GM23338 (cell line): ENCODE results near the gene GALNT9. TPM values are rescaled to one million over a fixed set of nuclear protein-coding genes. Genes with fewer than 3 reads are reported as not detected.
A peak's percentile ranks its signal among the peaks of the same experiment; 100 is the strongest.

Experiments used
- ATAC-seq: fragments of 200-7000 bp; cut with Tn5 transposase; 3 replicates; pipeline ENCODE4 v1.9.1; 2020
- DNase-seq: peaks from one replicate; pipeline ENCODE4 v3.0.0-alpha.2; 2015; ENCODE audit warnings: low spot score
- H2AFZ ChIP-seq: fragments of 200-600 bp; sonication (generic); 2 replicates; pipeline ENCODE4 v1.8.0; 2016; ENCODE audit warnings: antibody characterized with exemption, mild to moderate bottlenecking, moderate library complexity
- H3F3A ChIP-seq: fragments of 200-600 bp; sonication (generic); replicated peaks from 2 replicates; pipeline ENCODE4 v1.8.0; 2017; ENCODE audit warnings: antibody characterized with exemption, mixed run types, low read depth
- H3K27ac ChIP-seq: fragments of 200-600 bp; sonication (generic); 2 replicates; pipeline ENCODE4 v1.6.1; 2016; ENCODE audit warnings: low read depth
- H3K27me3 ChIP-seq: fragments of 200-600 bp; sonication (generic); 2 replicates; pipeline ENCODE4 v1.8.0; 2016; ENCODE audit warnings: mild to moderate bottlenecking, mixed run types, moderate library complexity; ENCODE audit not compliant: insufficient read depth
- H3K36me3 ChIP-seq: fragments of 200-600 bp; sonication (generic); 2 replicates; pipeline ENCODE4 v1.8.0; 2016; ENCODE audit warnings: mild to moderate bottlenecking; ENCODE audit not compliant: insufficient read depth
- H3K4me1 ChIP-seq: fragments of 200-600 bp; sonication (generic); 2 replicates; pipeline ENCODE4 v1.8.0; 2016; ENCODE audit warnings: mild to moderate bottlenecking, moderate library complexity; ENCODE audit not compliant: insufficient read depth
- H3K4me2 ChIP-seq: fragments of 200-600 bp; sonication (generic); 2 replicates; pipeline ENCODE4 v1.7.1; 2017; ENCODE audit warnings: mixed run types
- H3K4me3 ChIP-seq: fragments of 200-600 bp; sonication (generic); 2 replicates; pipeline ENCODE4 v1.6.1; 2016; ENCODE audit warnings: mixed run types
- H3K79me2 ChIP-seq: fragments of 200-600 bp; sonication (generic); replicated peaks from 2 replicates; pipeline ENCODE4 v1.8.0; 2017; ENCODE audit warnings: mild to moderate bottlenecking; ENCODE audit not compliant: insufficient read depth
- H3K9me2 ChIP-seq: fragments of 200-600 bp; sonication (generic); 2 replicates; pipeline ENCODE4 v1.8.0; 2017; ENCODE audit not compliant: insufficient read depth
- H4K20me1 ChIP-seq: fragments of 200-600 bp; sonication (generic); replicated peaks from 2 replicates; pipeline ENCODE4 v1.8.0; 2017; ENCODE audit warnings: mild to moderate bottlenecking; ENCODE audit not compliant: insufficient read depth
- H3K27ac Mint-ChIP-seq: 2 replicates; pipeline ENCODE4 v1.8.0; 2020; ENCODE audit warnings: inconsistent platforms, mild to moderate bottlenecking, moderate library complexity, mixed read lengths
- H3K27me3 Mint-ChIP-seq: 3 replicates; pipeline ENCODE4 v1.8.0; 2022; ENCODE audit warnings: low read depth, mild to moderate bottlenecking, moderate library complexity, mixed read lengths, inconsistent platforms; ENCODE audit not compliant: insufficient read depth, poor library complexity
- H3K36me3 Mint-ChIP-seq: 3 replicates; pipeline ENCODE4 v1.8.0; 2021; ENCODE audit warnings: low read depth, mild to moderate bottlenecking, inconsistent platforms, moderate library complexity, mixed read lengths
- H3K4me1 Mint-ChIP-seq: 3 replicates; pipeline ENCODE4 v1.8.0; 2020; ENCODE audit warnings: mild to moderate bottlenecking, inconsistent platforms, mixed read lengths
- H3K4me3 Mint-ChIP-seq: 3 replicates; pipeline ENCODE4 v1.8.0; 2021; ENCODE audit warnings: moderate library complexity, mild to moderate bottlenecking, inconsistent platforms, mixed read lengths
- H3K9me3 Mint-ChIP-seq: 3 replicates; pipeline ENCODE4 v1.8.0; 2020; ENCODE audit warnings: moderate library complexity, mild to moderate bottlenecking, inconsistent platforms, mixed read lengths
- CREB1 ChIP-seq: fragments of 250-450 bp; sonication (Bioruptor Pico); IDR thresholded peaks from 2 replicates; pipeline ENCODE4 v1.5.0; 2020; ENCODE audit warnings: low read depth, mild to moderate bottlenecking, moderate library complexity
- EZH2 ChIP-seq: fragments of 200-600 bp; sonication (generic); IDR thresholded peaks from one replicate; pipeline ENCODE4 v1.8.0; 2017; ENCODE audit warnings: antibody characterized with exemption, mild to moderate bottlenecking, low read depth; ENCODE audit not compliant: unreplicated experiment
- EZH2phosphoT487 ChIP-seq: fragments of 200-600 bp; sonication (generic); IDR thresholded peaks from one replicate; pipeline ENCODE4 v1.8.1; 2018; ENCODE audit warnings: antibody characterized with exemption; ENCODE audit not compliant: unreplicated experiment
- JUNB ChIP-seq: IDR thresholded peaks from one replicate; pipeline ENCODE4 v1.6.1; 2016; ENCODE audit warnings: antibody characterized with exemption; ENCODE audit not compliant: unreplicated experiment
- NANOG ChIP-seq: IDR thresholded peaks from 2 replicates; pipeline ENCODE4 v1.6.1; 2016; ENCODE audit warnings: antibody characterized with exemption, borderline replicate concordance
- POLR2AphosphoS5 ChIP-seq: IDR thresholded peaks from 2 replicates; pipeline ENCODE4 v1.6.1; 2016; ENCODE audit warnings: antibody characterized with exemption, low read depth
- STAT1 ChIP-seq: IDR thresholded peaks from one replicate; pipeline ENCODE4 v1.6.1; 2016; ENCODE audit warnings: antibody characterized with exemption; ENCODE audit not compliant: unreplicated experiment
- ZNF114 ChIP-seq: fragments of 250-450 bp; sonication (Bioruptor Pico); IDR thresholded peaks from 2 replicates; pipeline ENCODE4 v1.5.0; 2020; ENCODE audit warnings: mild to moderate bottlenecking, moderate library complexity
- ZNF331 ChIP-seq: fragments of 250-450 bp; sonication (Bioruptor Pico); IDR thresholded peaks from 2 replicates; pipeline ENCODE4 v1.5.0; 2020; ENCODE audit warnings: low read depth, mild to moderate bottlenecking, moderate library complexity
- ZNF462 ChIP-seq: fragments of 250-450 bp; sonication (Bioruptor Pico); IDR thresholded peaks from 2 replicates; pipeline ENCODE4 v1.5.0; 2020; ENCODE audit warnings: mild to moderate bottlenecking, moderate library complexity
- polyA plus RNA-seq: library from polyadenylated mRNA; unstranded; fragments of >200 nt; fragmentation: Nextera tagmentation; extraction: Ambion mirVana; gene quantifications from 2 replicates; pipeline ENCODE4 v1.2.1, GENCODE V29; 2016
- total RNA-seq: library from RNA; depleted of rRNA; stranded (reverse); fragments of >200 nt; shearing (Covaris generic); gene quantifications from 2 replicates; pipeline ENCODE4 v1.2.3, GENCODE V29; 2014
- TF ChIP-seq, protein P1 (sequence below): IDR thresholded peaks from 2 replicates; pipeline ENCODE4 v1.6.1; 2016; ENCODE audit warnings: antibody characterized with exemption
- TF ChIP-seq, protein P2 (sequence below): IDR thresholded peaks from one replicate; pipeline ENCODE4 v1.6.1; 2018; ENCODE audit warnings: antibody characterized with exemption; ENCODE audit not compliant: unreplicated experiment

The GALNT9 gene
- total and polyA plus RNA-seq, 2 experiments from 2014 or later: 0.81 to 2.5 TPM

GRCh38 chr12:132285991-132286681, 43.3 kb downstream of the GALNT9 start:
- no peak overlapping the region for H3K27ac ChIP-seq
- Mint-ChIP-seq H3K4me3 (peak overlapping the region; percentile 60), H3K27me3 (peaks cover 15% of the 10 kb centered on the region), H3K9me3 (peaks cover 6% of the 10 kb centered on the region; the same call in 2 of the 3 replicates), H3K27ac (no peak overlapping the region), H3K4me1 (peaks cover 41% of the 10 kb centered on the region), H3K36me3 (no peaks in the 10 kb centered on the region; the same call in 2 of the 3 replicates)
- no peaks in the 10 kb centered on the region for H4K20me1 ChIP-seq
- no peaks in the 10 kb centered on the region for H3K27me3 ChIP-seq
- ATAC-seq (peak; percentile 32), DNase-seq (peak; percentile 48)
- H3K36me3 ChIP-seq: no peaks in the 10 kb centered on the region
- no peaks in the 10 kb centered on the region for H3K79me2 ChIP-seq
- H3K4me1 ChIP-seq: peaks cover 4% of the 10 kb centered on the region; the same call in 1 of the 2 replicates
- peak overlapping the region; percentile 36; the same call in 1 of the 2 replicates for H3K4me3 ChIP-seq
- peaks cover 5% of the 10 kb centered on the region; the same call in 1 of the 2 replicates for H3F3A ChIP-seq
- no peak for TF ChIP-seq JUNB
- TF ChIP-seq ZNF462 (CRISPR knock-in tag): no peak
- TF ChIP-seq POLR2AphosphoS5: no peak
- TF ChIP-seq, protein P1, sequence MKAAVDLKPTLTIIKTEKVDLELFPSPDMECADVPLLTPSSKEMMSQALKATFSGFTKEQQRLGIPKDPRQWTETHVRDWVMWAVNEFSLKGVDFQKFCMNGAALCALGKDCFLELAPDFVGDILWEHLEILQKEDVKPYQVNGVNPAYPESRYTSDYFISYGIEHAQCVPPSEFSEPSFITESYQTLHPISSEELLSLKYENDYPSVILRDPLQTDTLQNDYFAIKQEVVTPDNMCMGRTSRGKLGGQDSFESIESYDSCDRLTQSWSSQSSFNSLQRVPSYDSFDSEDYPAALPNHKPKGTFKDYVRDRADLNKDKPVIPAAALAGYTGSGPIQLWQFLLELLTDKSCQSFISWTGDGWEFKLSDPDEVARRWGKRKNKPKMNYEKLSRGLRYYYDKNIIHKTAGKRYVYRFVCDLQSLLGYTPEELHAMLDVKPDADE: no peak
- TF ChIP-seq ZNF114: no peak
- no peak for TF ChIP-seq EZH2phosphoT487
- TF ChIP-seq, protein P2, sequence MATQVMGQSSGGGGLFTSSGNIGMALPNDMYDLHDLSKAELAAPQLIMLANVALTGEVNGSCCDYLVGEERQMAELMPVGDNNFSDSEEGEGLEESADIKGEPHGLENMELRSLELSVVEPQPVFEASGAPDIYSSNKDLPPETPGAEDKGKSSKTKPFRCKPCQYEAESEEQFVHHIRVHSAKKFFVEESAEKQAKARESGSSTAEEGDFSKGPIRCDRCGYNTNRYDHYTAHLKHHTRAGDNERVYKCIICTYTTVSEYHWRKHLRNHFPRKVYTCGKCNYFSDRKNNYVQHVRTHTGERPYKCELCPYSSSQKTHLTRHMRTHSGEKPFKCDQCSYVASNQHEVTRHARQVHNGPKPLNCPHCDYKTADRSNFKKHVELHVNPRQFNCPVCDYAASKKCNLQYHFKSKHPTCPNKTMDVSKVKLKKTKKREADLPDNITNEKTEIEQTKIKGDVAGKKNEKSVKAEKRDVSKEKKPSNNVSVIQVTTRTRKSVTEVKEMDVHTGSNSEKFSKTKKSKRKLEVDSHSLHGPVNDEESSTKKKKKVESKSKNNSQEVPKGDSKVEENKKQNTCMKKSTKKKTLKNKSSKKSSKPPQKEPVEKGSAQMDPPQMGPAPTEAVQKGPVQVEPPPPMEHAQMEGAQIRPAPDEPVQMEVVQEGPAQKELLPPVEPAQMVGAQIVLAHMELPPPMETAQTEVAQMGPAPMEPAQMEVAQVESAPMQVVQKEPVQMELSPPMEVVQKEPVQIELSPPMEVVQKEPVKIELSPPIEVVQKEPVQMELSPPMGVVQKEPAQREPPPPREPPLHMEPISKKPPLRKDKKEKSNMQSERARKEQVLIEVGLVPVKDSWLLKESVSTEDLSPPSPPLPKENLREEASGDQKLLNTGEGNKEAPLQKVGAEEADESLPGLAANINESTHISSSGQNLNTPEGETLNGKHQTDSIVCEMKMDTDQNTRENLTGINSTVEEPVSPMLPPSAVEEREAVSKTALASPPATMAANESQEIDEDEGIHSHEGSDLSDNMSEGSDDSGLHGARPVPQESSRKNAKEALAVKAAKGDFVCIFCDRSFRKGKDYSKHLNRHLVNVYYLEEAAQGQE: no peak
- TF ChIP-seq STAT1: no peak
- no peak for TF ChIP-seq CREB1 (CRISPR knock-in tag)
- no peak for TF ChIP-seq EZH2
- no peak for TF ChIP-seq ZNF331
- TF ChIP-seq NANOG: no peak
- peak overlapping the region; percentile 65 for H3K4me2 ChIP-seq
- no peak overlapping the region for H2AFZ ChIP-seq
- no peaks in the 10 kb centered on the region for H3K9me2 ChIP-seq
